Measurements from ENCODE around the gene APOL1.
"Not testable (repeated sequence)": the region's sequence is repeated elsewhere in the genome, so short reads cannot be mapped to it uniquely, and the experiment has no call there.

APOL1 gene

GRCh38 chr22:36227806-36228205 is 25.1 kb upstream of the APOL1 start:
- no peak overlapping the region for H3K9ac ChIP-seq (ENCODE audit: low read length)
- no peaks in the 10 kb centered on the region for H3K4me1 ChIP-seq (ENCODE audit: control insufficient read depth, insufficient read depth, low read length)
- peaks cover 4% of the 10 kb centered on the region for H3K36me3 ChIP-seq (ENCODE audit: control insufficient read depth, insufficient read depth, low read length)
- H3K9me3 ChIP-seq (ENCODE audit: control insufficient read depth, low read length), result no peaks in the 10 kb centered on the region
- H3K27me3 ChIP-seq (ENCODE audit: control insufficient read depth, insufficient read depth, low read length), result no peaks in the 10 kb centered on the region
- H3K4me3 ChIP-seq (ENCODE audit: low read length), result no peak overlapping the region

GRCh38 chr22:36228369-36228768 is 24.6 kb upstream of the APOL1 start:
- not testable (repeated sequence) for H3K36me3 ChIP-seq (ENCODE audit: control insufficient read depth, insufficient read depth, low read length); H3K4me1 ChIP-seq (ENCODE audit: control insufficient read depth, insufficient read depth, low read length); H3K27me3 ChIP-seq (ENCODE audit: control insufficient read depth, insufficient read depth, low read length); H3K4me3 ChIP-seq (ENCODE audit: low read length); H3K9ac ChIP-seq (ENCODE audit: low read length); H3K9me3 ChIP-seq (ENCODE audit: control insufficient read depth, low read length)

GRCh38 chr22:36228944-36229343 is 24.0 kb upstream of the APOL1 start:
- Histone ChIP-seq H3K4me1 (ENCODE audit: control insufficient read depth, insufficient read depth, low read length) (peaks cover 4% of the 10 kb centered on the region), H3K9ac (ENCODE audit: low read length) (no peak overlapping the region), H3K4me3 (ENCODE audit: low read length) (no peak overlapping the region), H3K9me3 (ENCODE audit: control insufficient read depth, low read length) (no peaks in the 10 kb centered on the region), H3K27me3 (ENCODE audit: control insufficient read depth, insufficient read depth, low read length) (no peaks in the 10 kb centered on the region), H3K36me3 (ENCODE audit: control insufficient read depth, insufficient read depth, low read length) (peaks cover 4% of the 10 kb centered on the region)

- H3K27me3 ChIP-seq (ENCODE audit: control insufficient read depth, insufficient read depth, low read length); H3K9ac ChIP-seq (ENCODE audit: low read length); H3K36me3 ChIP-seq (ENCODE audit: control insufficient read depth, insufficient read depth, low read length); H3K9me3 ChIP-seq (ENCODE audit: control insufficient read depth, low read length); H3K4me1 ChIP-seq (ENCODE audit: control insufficient read depth, insufficient read depth, low read length); H3K4me3 ChIP-seq (ENCODE audit: low read length): not testable (repeated sequence)
Measured at GRCh38 chr22:36229649-36230048, 23.3 kb upstream of the APOL1 start.

- not testable (repeated sequence) for H3K36me3 ChIP-seq (ENCODE audit: control insufficient read depth, insufficient read depth, low read length); H3K4me3 ChIP-seq (ENCODE audit: low read length); H3K27me3 ChIP-seq (ENCODE audit: control insufficient read depth, insufficient read depth, low read length); H3K9ac ChIP-seq (ENCODE audit: low read length); H3K9me3 ChIP-seq (ENCODE audit: control insufficient read depth, low read length)
- H3K4me1 ChIP-seq (ENCODE audit: control insufficient read depth, insufficient read depth, low read length), result peaks cover 17% of the 10 kb centered on the region
Measured at GRCh38 chr22:36231051-36231450, 21.9 kb upstream of the APOL1 start.

- peaks cover 30% of the 10 kb centered on the region for H3K4me1 ChIP-seq (ENCODE audit: control insufficient read depth, insufficient read depth, low read length)
- H3K9ac ChIP-seq (ENCODE audit: low read length), result no peak overlapping the region
- peaks cover 4% of the 10 kb centered on the region for H3K36me3 ChIP-seq (ENCODE audit: control insufficient read depth, insufficient read depth, low read length)
- H3K27me3 ChIP-seq (ENCODE audit: control insufficient read depth, insufficient read depth, low read length), result no peaks in the 10 kb centered on the region
- no peaks in the 10 kb centered on the region for H3K9me3 ChIP-seq (ENCODE audit: control insufficient read depth, low read length)
- H3K4me3 ChIP-seq (ENCODE audit: low read length), result no peak overlapping the region
Measured at GRCh38 chr22:36232715-36233401, 20.1 kb upstream of the APOL1 start.

GRCh38 chr22:36233796-36234195 is 19.1 kb upstream of the APOL1 start:
- Histone ChIP-seq H3K9ac (ENCODE audit: low read length) (no peak overlapping the region), H3K9me3 (ENCODE audit: control insufficient read depth, low read length) (no peaks in the 10 kb centered on the region), H3K4me1 (ENCODE audit: control insufficient read depth, insufficient read depth, low read length) (peaks cover 34% of the 10 kb centered on the region), H3K4me3 (ENCODE audit: low read length) (no peak overlapping the region), H3K36me3 (ENCODE audit: control insufficient read depth, insufficient read depth, low read length) (peaks cover 4% of the 10 kb centered on the region), H3K27me3 (ENCODE audit: control insufficient read depth, insufficient read depth, low read length) (no peaks in the 10 kb centered on the region)

- Histone ChIP-seq H3K36me3 (ENCODE audit: control insufficient read depth, insufficient read depth, low read length) (peaks cover 4% of the 10 kb centered on the region), H3K27me3 (ENCODE audit: control insufficient read depth, insufficient read depth, low read length) (no peaks in the 10 kb centered on the region), H3K9ac (ENCODE audit: low read length) (no peak overlapping the region), H3K9me3 (ENCODE audit: control insufficient read depth, low read length) (no peaks in the 10 kb centered on the region), H3K4me3 (ENCODE audit: low read length) (no peak overlapping the region), H3K4me1 (ENCODE audit: control insufficient read depth, insufficient read depth, low read length) (peaks cover 34% of the 10 kb centered on the region)
Measured at GRCh38 chr22:36234213-36234612, 18.7 kb upstream of the APOL1 start.

GRCh38 chr22:36234919-36235318 is 18.0 kb upstream of the APOL1 start:
- Histone ChIP-seq H3K9ac (ENCODE audit: low read length) (no peak overlapping the region), H3K27me3 (ENCODE audit: control insufficient read depth, insufficient read depth, low read length) (no peaks in the 10 kb centered on the region), H3K36me3 (ENCODE audit: control insufficient read depth, insufficient read depth, low read length) (peaks cover 4% of the 10 kb centered on the region), H3K9me3 (ENCODE audit: control insufficient read depth, low read length) (no peaks in the 10 kb centered on the region), H3K4me1 (ENCODE audit: control insufficient read depth, insufficient read depth, low read length) (peaks cover 39% of the 10 kb centered on the region), H3K4me3 (ENCODE audit: low read length) (no peak overlapping the region)

GRCh38 chr22:36235585-36235984 is 17.3 kb upstream of the APOL1 start:
- H3K27me3 ChIP-seq (ENCODE audit: control insufficient read depth, insufficient read depth, low read length), result no peaks in the 10 kb centered on the region
- H3K36me3 ChIP-seq (ENCODE audit: control insufficient read depth, insufficient read depth, low read length), result peaks cover 4% of the 10 kb centered on the region
- H3K9ac ChIP-seq (ENCODE audit: low read length), result no peak overlapping the region
- H3K9me3 ChIP-seq (ENCODE audit: control insufficient read depth, low read length), result no peaks in the 10 kb centered on the region
- H3K4me3 ChIP-seq (ENCODE audit: low read length), result no peak overlapping the region
- peaks cover 40% of the 10 kb centered on the region for H3K4me1 ChIP-seq (ENCODE audit: control insufficient read depth, insufficient read depth, low read length)

- Histone ChIP-seq H3K9ac (ENCODE audit: low read length) (peak overlapping the region; percentile 17), H3K4me1 (ENCODE audit: control insufficient read depth, insufficient read depth, low read length) (peaks cover 40% of the 10 kb centered on the region), H3K27me3 (ENCODE audit: control insufficient read depth, insufficient read depth, low read length) (no peaks in the 10 kb centered on the region), H3K9me3 (ENCODE audit: control insufficient read depth, low read length) (no peaks in the 10 kb centered on the region), H3K36me3 (ENCODE audit: control insufficient read depth, insufficient read depth, low read length) (no peaks in the 10 kb centered on the region), H3K4me3 (ENCODE audit: low read length) (no peak overlapping the region)
Measured at GRCh38 chr22:36236388-36237319, 16.3 kb upstream of the APOL1 start.
